Measurements from ENCODE around the gene FBXW7.

DNA sequence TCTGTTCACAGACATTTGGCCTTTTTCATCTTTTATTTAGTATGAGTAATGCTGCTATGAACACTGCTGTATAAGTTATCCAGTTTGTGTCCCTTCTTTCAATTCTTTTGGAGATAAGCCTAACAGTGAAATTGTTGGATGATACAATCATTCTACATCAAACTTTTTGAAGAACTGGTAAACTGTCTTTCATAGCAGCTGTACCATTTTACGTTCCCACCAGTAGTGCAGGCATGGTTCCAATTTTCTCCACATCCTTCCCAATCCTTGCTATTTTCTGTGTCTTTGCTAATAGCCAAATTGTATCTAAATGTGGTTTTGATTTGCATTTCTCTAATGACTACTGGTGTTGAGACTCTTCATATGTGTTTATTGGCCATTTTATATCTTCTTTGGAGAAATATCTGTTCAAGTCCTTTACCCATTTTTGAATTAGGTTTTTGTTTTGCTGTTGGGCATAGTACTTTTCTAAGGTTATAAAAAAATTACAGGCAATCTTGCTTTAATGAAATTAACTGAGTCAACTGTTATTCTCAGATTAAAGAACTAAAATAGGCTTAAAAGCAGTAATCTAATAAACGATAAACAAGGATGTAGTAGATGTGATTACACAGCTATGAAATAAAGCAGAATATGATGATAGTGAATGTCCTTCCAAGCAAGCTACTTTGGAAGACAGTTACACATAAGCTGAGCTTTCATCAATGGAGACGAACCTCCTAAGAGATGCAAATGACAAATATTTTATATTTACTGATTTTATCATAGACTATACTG is 57.2 kb downstream of the FBXW7 start:
- TF ChIP-seq CTCF (IDR thresholded peaks at IDR 0.05; ENCODE audit: control extremely low read depth in 1 of 3, insufficient read depth in 1 of 3, low read depth in 1 of 3, low read length in 3 of 3) = no peak
- no peak for TF ChIP-seq HDAC2 (IDR thresholded peaks at IDR 0.05; ENCODE audit: borderline replicate concordance in 1 of 2, low read depth in 2 of 2, low read length in 2 of 2)
- TF ChIP-seq POLR2A (IDR thresholded peaks at IDR 0.05; ENCODE audit: control extremely low read depth in 1 of 2, low read depth in 2 of 2, low read length in 2 of 2) = no peak
- TF ChIP-seq BRCA1 (IDR thresholded peaks at IDR 0.05; ENCODE audit: low read depth, low read length) = no peak
- no peak for TF ChIP-seq SIN3A (conservative IDR thresholded peaks at IDR 0.05 in 1 of 2, IDR thresholded peaks at IDR 0.05 in 1 of 2; ENCODE audit: low read depth in 1 of 2, low read length in 2 of 2)
- no peak for TF ChIP-seq BACH1 (IDR thresholded peaks at IDR 0.05; ENCODE audit: low read length)
- no peak for TF ChIP-seq TEAD4 (IDR thresholded peaks at IDR 0.05; ENCODE audit: low read depth, low read length)
- TF ChIP-seq, protein P1, sequence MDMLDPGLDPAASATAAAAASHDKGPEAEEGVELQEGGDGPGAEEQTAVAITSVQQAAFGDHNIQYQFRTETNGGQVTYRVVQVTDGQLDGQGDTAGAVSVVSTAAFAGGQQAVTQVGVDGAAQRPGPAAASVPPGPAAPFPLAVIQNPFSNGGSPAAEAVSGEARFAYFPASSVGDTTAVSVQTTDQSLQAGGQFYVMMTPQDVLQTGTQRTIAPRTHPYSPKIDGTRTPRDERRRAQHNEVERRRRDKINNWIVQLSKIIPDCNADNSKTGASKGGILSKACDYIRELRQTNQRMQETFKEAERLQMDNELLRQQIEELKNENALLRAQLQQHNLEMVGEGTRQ (IDR thresholded peaks at IDR 0.05; ENCODE audit: low read length) = no peak
- no peak for TF ChIP-seq EP300 (IDR thresholded peaks at IDR 0.05; ENCODE audit: borderline replicate concordance in 1 of 2, low read depth in 2 of 2, low read length in 2 of 2)
- no peak for TF ChIP-seq CHD2 (IDR thresholded peaks at IDR 0.05; ENCODE audit: low read length)
- TF ChIP-seq SP1 (IDR thresholded peaks at IDR 0.05; ENCODE audit: low read depth, low read length) = no peak
- no peak for TF ChIP-seq JUND (IDR thresholded peaks at IDR 0.05; ENCODE audit: low read length)
- no peak for TF ChIP-seq ASH2L (IDR thresholded peaks at IDR 0.05; ENCODE audit: low read length)
- no peak for TF ChIP-seq CEBPB (IDR thresholded peaks at IDR 0.05; ENCODE audit: low read depth, low read length)
